T-cell (primary cell): ENCODE results near the gene TECR. TPM values are rescaled to one million over a fixed set of nuclear protein-coding genes. Genes with fewer than 3 reads are reported as not detected.
"Not testable (repeated sequence)": the region's sequence is repeated elsewhere in the genome, so short reads cannot be mapped to it uniquely, and the experiment has no call there.

Experiments used
- ATAC-seq, 4 experiments: fragments of 200-7000 bp in 3 of 4; fragments of 150-1000 bp in 1 of 4; cut with Tn5 transposase; replicated peaks in 1 of 4; 1 replicate in 3 of 4; 2 replicates in 1 of 4; pipeline ENCODE4 v1.10.0; 2021; ENCODE audit warnings: moderate library complexity in 3 of 4, mild to moderate bottlenecking in 2 of 4, moderate number of reproducible peaks in 1 of 4
- CTCF ChIA-PET, 2 donors: fragments of 300-600 bp; sonication (Branson Sonifier 250); formaldehyde crosslinking; loops; one replicate each; lab custom pipeline; 2022; ENCODE audit warnings: antibody characterized with exemption in 2 of 2; lab: Charles Lee
- POLR2A ChIA-PET, 2 donors: fragments of 300-600 bp; sonication (Branson Sonifier 250); formaldehyde crosslinking; loops; one replicate each; lab custom pipeline; 2022; ENCODE audit warnings: antibody characterized with exemption in 2 of 2; lab: Charles Lee
- DNase-seq, 35 experiments: peaks; one replicate each; pipeline versions ENCODE4 v3.0.0 to v3.0.0-alpha.2; 2013 to 2023
- H3K27ac ChIP-seq: one replicate; pipeline ENCODE4 v1.5.1; 2013; ENCODE audit warnings: low read length
- H3K27me3 ChIP-seq, 2 experiments: replicated peaks in 1 of 2; 1 replicate in 1 of 2; 2 replicates in 1 of 2; pipeline versions ENCODE4 v1.6.1 to v1.7.0; 2013; ENCODE audit warnings: low read length in 1 of 2, mixed read lengths in 1 of 2; ENCODE audit not compliant: control insufficient read depth in 2 of 2, insufficient read depth in 2 of 2; ENCODE audit errors: extremely low read depth in 1 of 2
- H3K36me3 ChIP-seq, 2 donors: 1 replicate in 1 of 2; 2 replicates in 1 of 2; pipeline versions ENCODE4 v1.6.1 to v1.7.0; 2013; ENCODE audit warnings: low read length in 1 of 2; ENCODE audit not compliant: control insufficient read depth in 2 of 2, insufficient read depth in 1 of 2; ENCODE audit errors: extremely low read depth in 1 of 2
- H3K4me1 ChIP-seq, 2 experiments: 1 replicate in 1 of 2; 2 replicates in 1 of 2; pipeline versions ENCODE4 v1.6.1 to v1.7.0; 2013; ENCODE audit warnings: low read length in 2 of 2, mixed read lengths in 1 of 2; ENCODE audit not compliant: insufficient read depth in 2 of 2, control insufficient read depth in 1 of 2; ENCODE audit errors: extremely low read depth in 1 of 2
- H3K4me3 ChIP-seq, 2 donors: 1 replicate in 1 of 2; 2 replicates in 1 of 2; pipeline versions ENCODE4 v1.5.1 to v1.7.0; 2013; ENCODE audit warnings: mild to moderate bottlenecking in 2 of 2, low read length in 1 of 2, moderate library complexity in 1 of 2; ENCODE audit not compliant: control insufficient read depth in 1 of 2; ENCODE audit errors: extremely low read depth in 1 of 2
- H3K9me3 ChIP-seq: 2 replicates; pipeline ENCODE4 v1.7.0; 2013
- H3K27ac Mint-ChIP-seq, 2 donors: one replicate each; pipeline ENCODE4 v1.8.0; 2020 to 2021; ENCODE audit warnings: mild to moderate bottlenecking in 2 of 2, mixed read lengths in 2 of 2
- H3K27me3 Mint-ChIP-seq, 2 donors: one replicate each; pipeline ENCODE4 v1.8.0; 2021 to 2022; ENCODE audit warnings: mixed read lengths in 2 of 2
- H3K36me3 Mint-ChIP-seq: one replicate; pipeline ENCODE4 v1.8.0; 2021; ENCODE audit warnings: mixed read lengths
- H3K4me1 Mint-ChIP-seq, 3 donors: one replicate each; pipeline ENCODE4 v1.8.0; 2020 to 2022; ENCODE audit warnings: mixed read lengths in 3 of 3, mild to moderate bottlenecking in 1 of 3
- H3K4me3 Mint-ChIP-seq, 3 donors: one replicate each; pipeline ENCODE4 v1.8.0; 2020 to 2022; ENCODE audit warnings: mild to moderate bottlenecking in 3 of 3, mixed read lengths in 3 of 3, moderate library complexity in 3 of 3
- H3K9me3 Mint-ChIP-seq, 3 donors: one replicate each; pipeline ENCODE4 v1.8.0; 2020 to 2022; ENCODE audit warnings: mixed read lengths in 3 of 3
- WGBS: methylation state at CpG from one replicate; pipeline ENCODE4 v1.1.5; 2013; ENCODE audit warnings: missing lambda C conversion rate; ENCODE audit not compliant: insufficient coverage; 5-methylcytosine and 5-hydroxymethylcytosine counted together
- total RNA-seq, 35 experiments: library from RNA in 6 of 35; stranded (reverse) in 6 of 35; fragments of 120-200 nt in 1 of 35; gene quantifications; one replicate each; pipeline versions ENCODE4 v1.2.1 to v1.2.4 and lab custom pipeline; 2013 to 2026

TECR gene
- total RNA-seq, 5 donors from 2014 or later (not counting 1 experiment from before 2014, with no cell fraction given), result 137 to 207 (median 171) TPM

DNA sequence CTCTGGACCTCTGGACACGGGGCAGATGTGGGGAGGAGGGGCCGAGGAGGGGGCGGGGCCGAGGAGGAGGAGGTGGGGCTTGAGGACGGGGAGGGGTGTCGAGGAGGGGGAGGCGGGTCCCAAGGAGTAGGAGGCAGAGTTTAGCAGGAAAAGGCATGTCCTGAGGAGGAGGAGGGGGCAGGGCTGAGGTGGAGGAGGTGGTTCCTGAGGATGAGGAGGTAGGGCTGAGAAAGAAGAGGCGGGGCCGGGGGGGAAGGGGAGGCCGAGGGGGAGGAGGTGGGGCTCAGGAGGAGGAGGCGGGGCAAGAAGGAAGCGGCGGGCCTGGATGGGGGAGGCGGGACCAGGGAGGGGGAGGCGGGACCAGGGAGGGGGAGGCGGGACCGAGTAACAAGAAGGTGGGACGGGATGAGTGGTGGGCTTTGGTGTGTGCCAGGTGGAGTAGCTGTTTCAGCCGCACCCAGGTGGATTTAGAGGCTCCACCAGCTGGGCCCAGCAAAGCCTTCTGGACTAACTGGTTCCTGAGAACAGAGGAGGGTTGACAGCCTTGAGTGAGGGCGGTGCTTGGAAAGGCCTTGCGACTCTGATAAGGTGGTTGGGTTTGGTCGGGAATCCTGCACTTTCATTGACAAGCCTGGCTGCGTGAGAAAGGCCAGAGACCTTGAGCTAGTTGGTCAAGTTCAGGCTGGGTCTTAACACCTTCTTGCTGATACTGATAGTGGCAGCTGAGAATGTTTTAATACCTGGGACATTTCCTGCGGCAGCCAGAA is 7.7 kb downstream of the TECR start:
- ATAC-seq (peak; percentile 40 to 67 (median 63)), DNase-seq (peak in 29 of 35 experiments; percentile 24 to 60 (median 41))
- no peaks in the 10 kb centered on the region for H3K9me3 Mint-ChIP-seq
- Histone ChIP-seq H3K9me3 (no peaks in the 10 kb centered on the region), H3K27ac (no peak overlapping the region), H3K36me3 (peaks cover 3 to 13% of the 10 kb centered on the region in 2 donors), H3K27me3 (no peaks in the 10 kb centered on the region), H3K4me3 (no peak overlapping the region), H3K4me1 (peaks cover 2 to 35% of the 10 kb centered on the region in 2 experiments)
- peak overlapping the region; percentile 39 to 68 for H3K27ac Mint-ChIP-seq
- H3K4me1 Mint-ChIP-seq, result peaks cover 42 to 56% (median 50%) of the 10 kb centered on the region in 3 donors
- POLR2A ChIA-PET, result interaction anchor here in 1 of 2 donors (0.7 to 1.3 kb wide), 3 partner anchors 9 to 33 kb away, joined by 3 to 7 read pairs (median 5); no protein-coding TSS in a partner anchor
- 60% methylated on average over 16 of the region's 24 CpGs for WGBS
- H3K27me3 Mint-ChIP-seq, result no peaks in the 10 kb centered on the region
- peaks cover 12% of the 10 kb centered on the region for H3K36me3 Mint-ChIP-seq
- H3K4me3 Mint-ChIP-seq, result peak overlapping the region in 1 of 3 donors; percentile 33
- CTCF ChIA-PET, result interaction anchor here in 1 of 2 donors (1.7 kb wide), 1 partner anchor 14 kb away, joined by 6 read pairs; no protein-coding TSS in a partner anchor

DNA sequence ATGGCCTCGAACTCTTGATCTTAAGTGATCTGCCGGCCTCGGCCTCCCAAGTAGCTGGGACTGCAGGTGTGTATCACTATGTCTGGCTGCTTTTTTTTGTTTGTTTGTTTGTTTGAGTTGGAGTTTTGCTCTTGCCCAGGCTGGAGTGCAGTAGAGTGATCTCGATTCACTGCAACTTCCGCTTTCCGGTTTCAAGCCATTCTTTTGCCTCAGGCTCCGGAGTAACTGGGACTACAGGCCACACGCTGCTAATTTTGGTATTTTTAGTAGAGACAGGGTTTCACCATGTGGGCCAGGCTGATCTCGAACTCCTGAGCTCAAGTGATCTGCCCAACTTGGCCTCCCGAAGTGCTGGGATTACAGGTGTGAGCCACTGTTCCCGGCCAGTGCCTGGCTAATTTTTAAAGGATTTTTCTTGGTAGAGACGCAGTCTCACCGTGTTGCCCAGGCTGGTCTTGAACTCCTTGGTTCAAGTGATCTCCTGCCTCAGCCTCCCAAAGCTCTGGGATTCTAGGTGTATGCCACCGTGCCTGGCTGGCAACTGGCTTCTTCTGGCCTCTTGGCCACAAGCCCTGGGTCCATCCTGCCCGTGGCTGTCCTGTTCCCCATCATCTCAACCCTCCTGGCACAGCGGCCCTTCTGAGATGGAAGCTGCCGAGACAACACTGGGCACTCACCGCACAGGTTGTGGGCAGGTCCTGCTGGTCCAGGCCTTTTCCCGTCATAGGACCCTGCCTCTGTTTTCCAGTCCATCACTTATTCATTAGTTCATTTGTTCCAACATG is 11.5 kb downstream of the TECR start:
- CTCF ChIA-PET, result interaction anchor here (0.6 to 0.7 kb wide), 2 partner anchors 568 to 1777 kb away, joined by 4 read pairs; no protein-coding TSS in a partner anchor
- Mint-ChIP-seq H3K9me3 (no peaks in the 10 kb centered on the region), H3K27ac (no peak overlapping the region), H3K27me3 (no peaks in the 10 kb centered on the region), H3K4me1 (peaks cover 31 to 49% (median 45%) of the 10 kb centered on the region in 3 donors), H3K36me3 (peaks cover 12% of the 10 kb centered on the region), H3K4me3 (no peak overlapping the region)
- POLR2A ChIA-PET, result no interaction called here
- ATAC-seq (no peak), DNase-seq (no peak)
- Histone ChIP-seq H3K27me3 (no peaks in the 10 kb centered on the region), H3K4me3 (no peak overlapping the region), H3K4me1 (peaks cover 4 to 27% of the 10 kb centered on the region in 2 experiments), H3K27ac (no peak overlapping the region), H3K36me3 (peaks cover 0 to 15% of the 10 kb centered on the region in 2 donors), H3K9me3 (no peaks in the 10 kb centered on the region)
- 93% methylated on average over 19 of the region's 19 CpGs for whole genome bisulfite sequencing

DNA sequence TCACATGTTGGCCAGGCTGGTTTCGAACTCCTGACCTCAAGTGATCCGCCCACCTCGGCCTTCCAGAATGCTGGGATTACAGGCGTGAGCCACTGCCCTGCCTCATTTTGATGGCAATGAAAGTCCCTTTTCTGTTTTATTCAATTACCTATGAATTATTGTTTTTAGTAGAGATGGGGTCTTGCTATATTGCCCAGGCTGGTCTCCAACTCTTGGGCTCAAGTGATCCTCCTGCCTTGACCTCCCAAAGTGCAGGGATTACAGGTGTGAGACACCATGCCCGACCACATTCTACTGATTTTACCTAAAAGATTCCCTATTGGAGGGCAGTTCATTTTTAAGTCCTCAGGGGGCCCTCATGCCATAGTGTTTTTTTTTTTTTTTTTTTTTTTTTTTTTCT is 12.6 kb downstream of the TECR start:
- WGBS, result 100% methylated on average over 1 of the region's 5 CpGs
- Histone ChIP-seq H3K36me3 (peaks cover 0 to 16% of the 10 kb centered on the region in 2 donors), H3K4me1 (peaks cover 2 to 19% of the 10 kb centered on the region in 2 experiments)
- H3K9me3 Mint-ChIP-seq, POLR2A ChIA-PET, H3K27me3 Mint-ChIP-seq, H3K27ac ChIP-seq, H3K9me3 ChIP-seq, H3K4me3 Mint-ChIP-seq, H3K27me3 ChIP-seq, ATAC-seq, DNase-seq, H3K4me3 ChIP-seq, H3K27ac Mint-ChIP-seq: not testable (repeated sequence)
- CTCF ChIA-PET, result interaction anchor here in 1 of 2 donors (0.7 kb wide), 1 partner anchor 49 kb away, joined by 3 read pairs; no protein-coding TSS in a partner anchor
- Mint-ChIP-seq H3K4me1 (peaks cover 30 to 45% (median 41%) of the 10 kb centered on the region in 3 donors), H3K36me3 (peaks cover 12% of the 10 kb centered on the region)

DNA sequence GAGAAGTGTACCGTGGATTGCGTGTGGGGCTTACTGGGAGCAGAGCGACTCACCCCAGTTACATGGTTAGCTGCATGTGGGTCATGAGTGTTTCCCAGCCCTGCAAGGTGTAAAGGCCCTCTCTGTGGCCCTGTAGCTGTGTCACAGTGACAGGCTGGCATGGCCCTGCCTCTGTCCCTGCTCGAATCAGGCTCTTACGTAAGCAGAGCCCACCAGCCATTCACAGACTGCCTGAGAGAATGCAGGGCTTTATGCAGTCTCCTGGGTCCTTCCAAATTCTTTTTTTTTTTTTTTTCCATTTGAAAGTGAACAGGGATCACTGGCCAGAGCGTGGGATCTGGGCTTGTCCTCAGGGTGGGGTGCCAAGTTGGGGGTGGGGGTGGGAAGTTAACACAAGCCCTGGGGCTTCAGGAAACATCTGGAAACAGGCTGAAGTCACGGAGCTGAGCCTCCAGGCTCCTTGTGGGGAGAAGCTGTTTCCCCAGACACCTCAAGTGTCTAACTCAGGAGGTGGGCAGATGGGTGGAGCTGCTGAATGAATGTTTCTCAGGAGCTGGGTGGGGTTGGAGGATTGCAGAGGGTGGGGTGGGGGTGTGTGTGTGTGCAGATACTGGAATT is 13.4 kb downstream of the TECR start:
- Histone ChIP-seq H3K4me1 (peaks cover 2 to 13% of the 10 kb centered on the region in 2 experiments), H3K9me3 (no peaks in the 10 kb centered on the region), H3K36me3 (peaks cover 0 to 16% of the 10 kb centered on the region in 2 donors), H3K27me3 (no peaks in the 10 kb centered on the region), H3K4me3 (no peak overlapping the region), H3K27ac (no peak overlapping the region)
- ChIA-PET POLR2A (interaction anchor here in 1 of 2 donors (0.7 kb wide), 1 partner anchor 8 kb away, joined by 13 read pairs; no protein-coding TSS in a partner anchor), CTCF (interaction anchor here (0.7 to 1.0 kb wide), 2 partner anchors 39 to 143 kb away, joined by 3 to 4 read pairs; no protein-coding TSS in a partner anchor)
- Mint-ChIP-seq H3K4me1 (peaks cover 21 to 38% (median 33%) of the 10 kb centered on the region in 3 donors), H3K9me3 (no peaks in the 10 kb centered on the region), H3K4me3 (no peak overlapping the region), H3K36me3 (peaks cover 12% of the 10 kb centered on the region), H3K27ac (no peak overlapping the region), H3K27me3 (no peaks in the 10 kb centered on the region)
- WGBS, result 86% methylated on average over 5 of the region's 7 CpGs
- DNase-seq (no peak), ATAC-seq (no peak)

DNA sequence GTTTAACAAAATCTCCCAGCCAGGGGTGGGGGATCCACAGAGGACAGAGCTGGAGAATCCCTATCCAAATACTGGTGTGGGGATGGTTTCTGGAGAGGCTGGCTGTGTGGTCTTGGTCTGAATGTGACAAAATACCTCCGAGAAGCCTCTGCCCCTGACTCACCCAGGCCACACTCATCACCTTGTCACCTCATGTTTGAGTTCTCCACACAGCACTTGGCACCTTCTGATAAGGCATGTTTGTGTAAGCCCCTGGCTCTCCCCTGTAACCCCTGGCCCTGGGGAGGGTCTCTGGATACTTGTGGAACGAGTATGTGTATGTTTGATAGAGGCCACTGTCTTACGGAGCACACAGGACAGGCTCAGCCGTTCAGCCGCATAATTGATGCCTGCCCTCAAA is 14.7 kb downstream of the TECR start:
- Mint-ChIP-seq H3K4me1 (peaks cover 24 to 33% (median 32%) of the 10 kb centered on the region in 3 donors), H3K9me3 (no peaks in the 10 kb centered on the region), H3K4me3 (no peak overlapping the region), H3K27ac (peak overlapping the region in 1 of 2 donors; percentile 44), H3K27me3 (no peaks in the 10 kb centered on the region), H3K36me3 (peaks cover 12% of the 10 kb centered on the region)
- DNase-seq (no peak), ATAC-seq (no peak)
- Histone ChIP-seq H3K4me1 (peaks cover 2 to 13% of the 10 kb centered on the region in 2 experiments), H3K36me3 (peaks cover 0 to 16% of the 10 kb centered on the region in 2 donors), H3K27ac (no peak overlapping the region), H3K27me3 (no peaks in the 10 kb centered on the region), H3K9me3 (no peaks in the 10 kb centered on the region), H3K4me3 (no peak overlapping the region)
- WGBS, result 98% methylated on average over 4 of the region's 5 CpGs
- POLR2A ChIA-PET, result no interaction called here
- CTCF ChIA-PET, result no interaction called here
